ENCODE data around the gene PARP15. TPM values are rescaled to one million over a fixed set of nuclear protein-coding genes. Genes with fewer than 3 reads are reported as not detected.

Gene PARP15
- total RNA-seq, 1 experiment from 2014 or later, result 0.24 TPM

DNA sequence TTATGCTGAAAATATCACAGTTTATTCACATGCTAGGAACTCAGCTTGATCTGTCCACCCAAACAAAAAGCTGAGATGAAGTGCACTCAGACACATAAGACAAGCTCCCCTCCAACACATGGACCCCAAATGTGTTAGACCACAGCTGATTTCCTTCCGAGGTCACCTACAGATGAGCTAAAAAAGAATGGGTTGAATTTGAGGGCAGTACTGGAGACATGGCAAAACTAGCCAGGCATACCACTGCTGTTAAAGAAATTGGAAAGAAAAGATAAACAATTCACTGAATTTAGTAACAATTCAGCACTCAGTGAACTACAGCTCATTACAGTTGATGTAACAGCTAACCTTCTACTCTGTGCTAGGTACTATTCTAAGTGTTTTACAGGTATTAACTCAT lies 28.8 kb upstream of the PARP15 start:
- Histone ChIP-seq H4K5ac (ENCODE audit: insufficient read length, low read depth, low read length) (no peak overlapping the region), H3K14ac (ENCODE audit: insufficient read depth, low read length) (no peak overlapping the region), H4K8ac (replicated peaks; ENCODE audit: insufficient read length, low read depth, low read length) (no peak overlapping the region), H3K4ac (ENCODE audit: low read depth, low read length) (no peak overlapping the region), H2AFZ (ENCODE audit: low read length) (no peak overlapping the region), H3K4me1 (ENCODE audit: insufficient read depth, low read length) (no peaks in the 10 kb centered on the region; the same call in 1 of the 2 replicates), H3K27ac (ENCODE audit: insufficient read length, low read depth, low read length) (no peak overlapping the region), H3K79me1 (ENCODE audit: insufficient read depth, low read depth, low read length, poor library complexity, severe bottlenecking) (no peaks in the 10 kb centered on the region), H2AK5ac (ENCODE audit: insufficient read length, low read length) (no peak overlapping the region), H2BK12ac (ENCODE audit: insufficient read length, low read depth, low read length) (no peak overlapping the region), H2BK120ac (ENCODE audit: low read depth, low read length, poor library complexity, severe bottlenecking) (no peak overlapping the region), H3K9ac (ENCODE audit: extremely low read depth, insufficient read length, low read length) (no peak overlapping the region), H3K9me3 (ENCODE audit: control insufficient read depth, low read depth, low read length) (no peaks in the 10 kb centered on the region), H2BK20ac (ENCODE audit: low read depth, low read length, poor library complexity, severe bottlenecking) (no peak overlapping the region), H3T11ph (ENCODE audit: low read length) (no peak overlapping the region), H4K20me1 (ENCODE audit: control insufficient read depth, insufficient read depth, insufficient read length) (no peaks in the 10 kb centered on the region), H3K18ac (ENCODE audit: insufficient read length, low read depth, low read length) (no peak overlapping the region), H3K4me2 (ENCODE audit: insufficient read depth, insufficient read length, low read length) (no peak overlapping the region), H3K23me2 (ENCODE audit: insufficient read length, low read depth, low read length, poor library complexity, severe bottlenecking) (no peaks in the 10 kb centered on the region), H3K79me2 (ENCODE audit: insufficient read depth, low read length) (no peaks in the 10 kb centered on the region), H3K27me3 (ENCODE audit: insufficient read depth, low read length) (no peaks in the 10 kb centered on the region), H2BK15ac (ENCODE audit: low read depth, low read length) (no peak overlapping the region), H4K91ac (ENCODE audit: insufficient read length, low read depth, low read length) (no peak overlapping the region), H2BK5ac (ENCODE audit: insufficient read length, low read length) (no peak overlapping the region), H3K56ac (ENCODE audit: insufficient read length, low read depth, low read length) (no peak overlapping the region), H3K23ac (ENCODE audit: insufficient read length, low read depth, low read length) (no peak overlapping the region)
- Mint-ChIP-seq H3K9me3 (no peaks in the 10 kb centered on the region), H3K27ac (no peak overlapping the region), H3K4me1 (peaks cover 2 to 6% of the 10 kb centered on the region in 2 experiments), H3K36me3 (ENCODE audit: insufficient read depth in 1 of 3, low read depth in 3 of 3) (peaks cover 0 to 3% (median 0%) of the 10 kb centered on the region in 3 experiments; a peak in 1 of 7 replicates), H3K27me3 (ENCODE audit: low read depth) (no peaks in the 10 kb centered on the region), H3K4me3 (no peak overlapping the region)
- no CpG with 5 or more reads among the region's 1 CpG for WGBS (ENCODE audit: extremely low coverage, insufficient read length, low lambda C conversion rate)
- no peak for DNase-seq
- TF ChIP-seq, protein P1, sequence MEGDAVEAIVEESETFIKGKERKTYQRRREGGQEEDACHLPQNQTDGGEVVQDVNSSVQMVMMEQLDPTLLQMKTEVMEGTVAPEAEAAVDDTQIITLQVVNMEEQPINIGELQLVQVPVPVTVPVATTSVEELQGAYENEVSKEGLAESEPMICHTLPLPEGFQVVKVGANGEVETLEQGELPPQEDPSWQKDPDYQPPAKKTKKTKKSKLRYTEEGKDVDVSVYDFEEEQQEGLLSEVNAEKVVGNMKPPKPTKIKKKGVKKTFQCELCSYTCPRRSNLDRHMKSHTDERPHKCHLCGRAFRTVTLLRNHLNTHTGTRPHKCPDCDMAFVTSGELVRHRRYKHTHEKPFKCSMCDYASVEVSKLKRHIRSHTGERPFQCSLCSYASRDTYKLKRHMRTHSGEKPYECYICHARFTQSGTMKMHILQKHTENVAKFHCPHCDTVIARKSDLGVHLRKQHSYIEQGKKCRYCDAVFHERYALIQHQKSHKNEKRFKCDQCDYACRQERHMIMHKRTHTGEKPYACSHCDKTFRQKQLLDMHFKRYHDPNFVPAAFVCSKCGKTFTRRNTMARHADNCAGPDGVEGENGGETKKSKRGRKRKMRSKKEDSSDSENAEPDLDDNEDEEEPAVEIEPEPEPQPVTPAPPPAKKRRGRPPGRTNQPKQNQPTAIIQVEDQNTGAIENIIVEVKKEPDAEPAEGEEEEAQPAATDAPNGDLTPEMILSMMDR (conservative IDR thresholded peaks at IDR 0.05), result no peak
